Left lobe of liver (tissue), 2 donors: ENCODE data around the gene TMEM266. TPM values are rescaled to one million over a fixed set of nuclear protein-coding genes. Genes with fewer than 3 reads are reported as not detected.

Experiments
- ATAC-seq: fragments of 200-7000 bp; cut with Tn5 transposase; one replicate; pipeline ENCODE4 v1.9.1; 2020; ENCODE audit warnings: mild to moderate bottlenecking, moderate library complexity
- DNase-seq: peaks from one replicate; pipeline ENCODE4 v3.0.0-alpha.2; 2020; ENCODE audit warnings: low spot score
- total RNA-seq: library from RNA; stranded (reverse); gene quantifications from one replicate; pipeline ENCODE4 v1.2.1, GENCODE V29; 2021
- donor health status: DM: no; HTN: no; CAD: no; lungs with moderate emphysema.
- donor health status: DM: no; HTN: yes; CAD: no.

The TMEM266 gene
- total RNA-seq, 1 donor from 2014 or later: not detected

DNA sequence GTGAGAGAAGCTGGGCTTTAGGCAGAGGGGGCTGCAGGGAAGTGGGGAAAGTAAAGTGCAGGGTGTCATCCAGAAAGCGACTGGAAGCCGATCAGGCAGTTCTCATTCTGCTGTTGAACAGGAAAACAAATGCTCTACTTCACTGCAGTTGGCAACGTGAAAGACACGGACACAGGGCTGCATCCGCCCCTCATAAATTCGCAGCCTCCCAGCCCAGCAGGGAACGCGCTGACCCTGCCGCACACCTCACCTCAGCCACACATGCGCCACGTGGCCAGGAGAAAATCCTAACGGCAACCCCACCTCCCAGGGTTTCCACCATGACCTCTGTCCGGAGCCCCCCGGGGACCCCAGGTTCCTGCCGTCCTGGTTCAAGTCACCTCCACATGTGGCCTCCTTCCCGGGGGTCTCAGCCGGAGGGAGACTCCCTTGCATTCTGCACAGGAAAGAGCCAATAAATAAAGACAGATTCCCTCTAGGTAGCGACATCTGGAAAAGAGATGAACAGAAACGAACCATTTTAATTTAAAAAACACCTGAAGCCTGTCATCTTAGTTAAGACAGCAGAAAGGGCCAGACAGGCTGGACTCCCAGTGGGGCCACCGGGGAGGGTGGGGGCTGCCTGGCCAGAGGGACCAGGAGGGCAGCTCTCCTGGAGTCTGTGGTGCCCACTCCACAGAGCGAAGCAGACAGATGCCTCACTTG lies 118.7 kb downstream of the TMEM266 start:
- ATAC-seq (no peak), DNase-seq (no peak)

DNA sequence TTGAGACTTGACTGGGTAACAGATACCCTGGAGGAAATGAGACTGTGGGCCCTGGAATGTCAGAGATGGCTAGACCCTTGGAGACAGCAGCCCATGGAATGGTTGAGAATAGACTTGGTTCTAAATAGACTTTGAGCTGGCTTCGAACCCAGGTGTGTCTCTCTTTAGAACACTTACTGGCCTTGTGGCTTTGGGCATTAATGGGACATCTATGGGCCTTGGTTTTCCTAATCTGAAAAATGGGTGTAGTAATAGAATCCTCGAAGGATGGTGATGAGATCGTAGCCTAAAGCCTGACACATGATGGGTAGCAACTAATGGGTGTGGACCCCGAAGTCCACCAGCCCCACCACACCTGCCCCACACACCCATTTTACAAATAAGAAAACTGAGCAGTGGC lies 119.2 kb downstream of the TMEM266 start:
- ATAC-seq: no peak

DNA sequence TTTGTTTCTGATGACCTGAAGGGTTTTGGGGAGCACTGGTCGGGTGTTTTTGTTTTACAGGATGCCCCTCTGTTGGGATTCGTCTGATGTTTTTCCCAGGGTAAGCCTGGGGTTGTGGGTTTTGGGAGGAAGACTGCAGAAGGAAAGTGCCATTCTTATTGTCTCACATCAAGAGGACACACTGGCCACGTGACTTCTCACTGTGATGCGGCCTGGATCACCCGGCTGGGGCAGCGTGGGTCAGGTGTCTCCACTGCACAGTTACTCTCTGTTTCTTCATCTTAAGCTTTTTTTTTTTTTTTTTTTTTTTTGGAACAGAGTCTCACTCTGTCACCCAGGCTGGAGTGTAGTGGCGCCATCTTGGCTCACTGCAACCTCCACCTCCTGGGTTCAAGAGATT lies 120.5 kb downstream of the TMEM266 start:
- DNase-seq: no peak
- ATAC-seq: no peak

More for the DNA sequence above, 119.2 kb downstream of the TMEM266 start:
- DNase-seq: no peak

DNA sequence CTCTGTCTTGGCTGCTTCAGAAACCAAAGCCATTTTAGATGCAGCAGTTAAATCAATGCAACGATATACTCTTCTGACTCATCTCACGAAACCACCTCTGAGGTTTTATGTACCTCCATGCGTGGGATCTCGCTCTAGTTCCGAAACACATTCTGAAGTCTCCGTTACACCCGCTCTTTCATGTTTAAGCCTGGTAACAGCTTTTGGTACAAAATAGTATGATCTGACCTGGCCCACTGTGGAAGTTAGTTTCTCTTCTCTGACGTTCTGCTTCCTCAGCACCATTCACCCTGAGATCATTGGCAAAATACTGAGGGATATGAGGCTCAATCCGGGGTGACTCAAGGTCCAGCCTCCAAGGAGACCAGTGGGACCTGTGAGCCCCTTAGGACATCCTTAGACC lies 121.9 kb downstream of the TMEM266 start:
- ATAC-seq (no peak), DNase-seq (no peak)

DNA sequence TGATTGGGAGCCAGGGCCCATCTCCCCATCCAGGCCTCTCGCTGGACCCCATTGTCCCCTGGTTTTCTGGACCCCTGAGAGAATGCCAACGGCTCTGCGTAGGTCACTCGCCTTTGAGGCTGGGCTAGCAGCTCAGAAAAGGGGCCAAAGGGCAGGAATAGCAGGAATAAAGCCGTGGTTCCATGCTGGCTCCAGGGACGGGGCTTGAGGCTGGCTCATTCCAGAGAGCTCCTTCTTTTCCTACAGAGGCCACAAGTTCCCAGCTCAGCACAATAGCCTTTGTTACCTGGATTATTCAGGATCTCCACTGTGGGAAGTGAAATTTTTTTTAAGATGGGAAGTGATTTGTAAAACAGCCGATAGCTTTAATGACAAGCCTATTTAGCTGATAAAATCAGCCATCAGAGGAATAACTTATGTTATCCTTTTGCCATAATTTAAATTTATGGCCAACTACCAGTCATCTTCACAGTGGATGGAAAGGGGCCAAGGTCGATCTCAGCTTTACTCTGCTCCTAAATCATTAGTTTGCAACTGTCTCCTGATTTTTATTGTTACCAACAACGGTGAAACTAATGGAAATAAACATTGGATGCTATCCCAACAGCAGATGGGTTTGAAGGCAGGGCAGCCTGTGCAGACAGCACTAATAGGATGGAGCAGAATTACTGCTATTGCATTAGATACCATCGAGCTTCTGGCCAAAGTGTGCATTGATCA lies 124.3 kb downstream of the TMEM266 start:
- no peak for ATAC-seq
- no peak for DNase-seq

DNA sequence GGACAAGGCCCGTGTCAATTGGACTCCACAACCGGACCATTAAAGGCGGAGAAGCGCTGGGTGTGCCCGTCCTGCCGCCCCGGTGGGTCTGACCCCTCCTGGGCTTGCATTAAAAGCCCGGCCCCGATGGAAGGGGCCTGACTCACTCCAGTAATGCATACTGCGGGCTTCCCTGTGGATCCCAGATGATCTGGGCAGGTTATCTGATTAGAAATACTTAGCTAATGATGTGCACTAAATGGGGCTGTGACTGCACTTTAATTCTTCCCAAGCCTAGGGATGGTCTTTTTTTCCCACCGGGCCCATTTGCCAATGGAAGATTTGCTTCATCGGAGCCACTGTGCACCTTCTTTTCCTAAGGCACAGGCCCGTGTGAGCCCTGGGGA lies 124.9 kb downstream of the TMEM266 start:
- ATAC-seq (no peak), DNase-seq (no peak)

DNA sequence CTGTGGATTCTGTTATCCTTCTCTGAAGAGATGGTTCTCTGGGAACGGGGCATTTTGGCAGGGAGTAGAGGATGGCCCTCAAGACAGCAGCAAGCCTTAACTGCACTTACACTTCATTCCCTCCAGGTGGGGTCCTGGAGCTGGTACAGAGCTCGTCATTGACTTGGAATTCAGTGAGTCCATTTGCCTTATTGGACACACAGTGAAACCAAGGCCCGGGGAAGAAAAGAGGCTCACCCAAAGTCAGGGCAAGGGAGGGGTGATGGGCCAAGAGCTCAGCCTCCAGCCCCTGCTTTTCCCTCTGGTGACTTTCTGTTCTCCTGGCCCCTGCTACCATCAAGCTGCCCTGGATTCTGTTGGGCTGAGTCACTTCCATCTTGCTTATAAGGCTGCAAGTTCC lies 125.9 kb downstream of the TMEM266 start:
- ATAC-seq (peak; percentile 81), DNase-seq (no peak)

DNA sequence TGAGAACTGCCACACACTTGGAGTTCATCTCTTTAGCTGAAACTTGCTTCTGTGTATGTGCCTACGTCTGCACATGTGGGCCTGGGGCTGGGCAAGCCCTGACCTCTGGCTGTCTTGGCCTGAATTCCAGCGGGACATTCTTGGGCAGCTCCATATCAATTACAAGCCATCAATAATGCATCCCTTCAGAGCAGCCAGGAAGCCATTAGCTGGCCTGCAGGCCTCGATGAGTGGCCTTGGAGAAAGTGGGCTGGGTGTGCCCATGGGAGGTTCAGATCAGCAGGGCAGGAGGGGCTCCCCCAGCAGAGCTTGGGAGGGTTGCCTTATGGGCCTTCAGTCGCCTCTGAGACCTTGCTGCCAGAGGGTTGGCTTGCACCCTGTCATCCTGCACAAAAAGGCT lies 127.4 kb downstream of the TMEM266 start:
- ATAC-seq (no peak), DNase-seq (no peak)

DNA sequence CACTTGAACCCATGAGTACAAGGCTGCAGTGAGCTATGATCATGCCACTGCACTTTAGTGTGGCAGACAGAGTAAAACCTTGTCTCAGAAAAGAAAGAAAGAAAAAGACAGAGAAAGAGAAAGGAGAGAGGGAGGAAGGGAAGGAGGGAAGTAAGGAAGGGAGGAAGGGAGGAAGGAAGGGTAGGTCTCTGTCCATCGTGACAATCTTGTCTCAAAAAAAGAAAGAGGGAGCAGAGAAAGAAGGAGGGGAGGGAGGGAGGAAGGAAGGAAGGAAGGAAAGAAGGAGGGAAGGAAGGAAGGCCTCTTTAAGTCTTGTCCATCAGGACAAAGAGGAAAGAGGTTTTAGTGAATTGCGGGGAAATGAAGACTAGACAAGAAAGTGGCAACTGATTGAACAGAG lies 129.3 kb downstream of the TMEM266 start:
- no peak for DNase-seq
- ATAC-seq: no peak

DNA sequence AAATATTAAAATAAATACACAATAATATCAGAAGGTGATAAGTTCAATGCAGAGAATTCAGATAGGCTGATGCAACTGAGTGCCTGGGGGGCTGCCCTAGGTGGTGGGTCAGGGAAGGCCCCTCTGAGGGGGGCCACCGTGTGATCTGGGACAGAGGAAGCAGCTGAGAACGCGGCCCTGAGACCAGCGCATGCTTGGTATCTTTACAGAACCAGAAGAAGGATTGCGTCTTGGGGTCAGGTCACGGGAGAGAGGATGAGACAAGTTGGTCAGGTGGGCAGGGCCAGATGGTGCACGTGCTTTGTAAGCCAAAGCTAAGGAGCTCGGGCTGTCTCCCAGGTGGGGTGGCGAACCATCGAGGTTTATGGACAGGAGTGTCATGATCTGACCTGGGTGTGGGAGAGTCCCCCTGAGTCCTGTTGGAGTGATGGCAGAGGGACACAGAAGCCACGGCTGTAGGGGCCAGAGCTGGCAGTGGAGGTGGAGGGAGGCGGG lies 130.3 kb downstream of the TMEM266 start:
- DNase-seq: no peak
- no peak for ATAC-seq

DNA sequence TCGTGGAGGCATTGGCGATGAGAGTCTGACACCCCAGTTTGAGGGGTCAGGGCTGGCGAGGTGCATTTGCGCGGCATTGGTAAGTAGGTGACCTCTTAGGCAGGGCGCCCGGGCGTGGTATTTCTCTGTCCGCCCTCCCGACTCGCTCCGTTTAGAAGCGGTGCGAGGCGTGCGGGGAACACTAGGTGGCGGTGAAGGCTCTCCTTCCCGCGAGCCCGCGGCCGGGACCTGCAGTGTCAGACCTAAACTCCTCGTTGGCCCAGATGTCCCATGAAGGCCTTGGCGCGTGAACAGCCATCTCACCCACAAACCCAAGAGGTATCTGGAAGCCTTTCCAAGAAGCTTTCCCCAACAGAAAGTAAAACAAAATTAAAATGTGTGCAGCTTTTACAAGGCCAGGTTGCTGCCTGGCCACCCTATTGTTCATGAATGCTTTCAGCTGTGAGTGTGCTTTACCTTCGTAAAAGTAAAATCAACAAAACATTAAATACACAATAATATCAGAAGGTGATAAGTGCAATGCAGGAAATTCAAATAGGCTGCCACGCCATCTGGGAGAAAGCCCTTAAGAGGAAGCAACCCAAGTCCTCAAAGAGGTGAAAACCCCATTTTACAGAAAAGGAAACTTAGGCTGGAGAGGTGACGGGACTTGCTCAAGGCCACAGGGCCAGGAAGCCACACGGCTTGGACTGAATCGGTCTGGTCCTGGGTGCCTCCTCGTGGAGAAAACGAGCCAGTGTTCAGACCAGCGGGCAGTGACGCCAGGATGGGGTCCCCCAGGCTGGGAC lies 131.2 kb downstream of the TMEM266 start:
- ATAC-seq (peak; percentile 93), DNase-seq (peak; percentile 83)

DNA sequence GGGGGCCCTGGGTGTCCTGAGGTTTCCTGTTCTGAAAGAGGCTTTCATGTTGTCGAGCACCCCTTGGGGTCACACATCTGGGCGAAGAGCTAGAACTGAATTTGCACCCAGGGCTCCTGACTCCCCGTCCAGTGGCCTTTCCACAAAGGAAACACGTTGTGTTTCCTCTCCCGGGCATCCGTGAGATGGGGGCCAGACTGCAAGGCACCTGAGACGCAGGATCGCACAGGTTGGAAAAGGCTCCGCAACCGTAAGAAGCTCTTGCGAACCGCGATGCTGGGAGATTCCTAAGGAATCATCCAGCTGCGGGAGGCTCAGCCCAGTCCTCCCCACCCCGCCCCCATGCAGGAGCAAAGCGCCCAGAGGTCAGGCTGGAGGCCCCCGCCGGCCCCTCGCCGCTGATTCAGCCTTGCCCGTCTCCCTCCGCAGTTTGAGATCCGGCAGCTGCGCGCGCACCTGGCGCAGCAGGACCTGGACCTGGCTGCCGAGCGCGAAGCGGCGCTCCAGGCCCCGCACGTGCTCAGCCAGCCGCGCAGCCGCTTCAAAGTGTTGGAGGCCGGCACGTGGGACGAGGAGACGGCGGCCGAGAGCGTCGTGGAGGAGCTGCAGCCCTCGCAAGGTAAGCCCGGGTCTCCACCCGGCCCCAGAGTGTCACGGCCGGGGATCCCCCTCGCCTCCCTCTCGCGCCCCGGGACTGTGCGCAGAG lies 131.9 kb downstream of the TMEM266 start:
- ATAC-seq: no peak
- DNase-seq: no peak

DNA sequence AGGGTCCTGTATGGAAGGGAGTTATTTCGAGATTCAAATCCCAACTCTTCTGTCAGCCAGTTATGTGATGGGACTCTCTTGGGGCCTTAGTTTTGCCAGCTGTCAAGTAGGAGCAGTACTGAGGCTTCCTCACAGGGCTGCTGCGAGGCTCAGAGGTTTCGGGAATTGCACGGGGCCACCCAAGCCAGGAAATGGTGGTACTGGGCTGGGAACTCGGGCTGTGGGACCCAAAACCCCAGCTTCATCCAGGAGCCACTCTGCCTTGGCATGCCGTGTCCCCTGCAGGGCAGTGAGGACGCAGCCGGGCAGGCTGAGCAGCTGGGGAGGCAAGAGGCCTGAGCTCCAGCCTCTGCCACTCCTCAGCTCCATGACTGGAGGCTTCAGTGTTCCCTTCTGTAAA lies 132.9 kb downstream of the TMEM266 start:
- no peak for ATAC-seq
- DNase-seq: no peak

DNA sequence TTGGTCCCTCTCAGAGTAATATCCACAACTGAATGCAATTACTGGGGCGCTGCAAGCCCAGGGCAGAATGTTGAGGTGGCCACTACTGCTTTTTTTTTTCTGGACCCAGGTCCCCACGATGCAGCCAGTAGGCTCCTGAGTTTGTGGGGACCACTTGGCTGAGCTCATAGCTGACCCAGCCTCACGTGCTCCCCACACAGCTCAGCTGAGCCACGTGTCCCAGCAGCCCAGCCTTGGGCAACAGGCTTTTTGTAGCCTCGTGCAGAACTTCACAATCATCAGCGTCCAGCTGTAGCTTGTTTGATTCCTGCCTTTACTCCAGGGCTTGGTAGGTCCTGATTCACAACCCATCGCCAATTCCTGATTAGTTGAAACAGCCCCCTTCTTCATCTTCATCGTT lies 134.1 kb downstream of the TMEM266 start:
- DNase-seq: no peak
- ATAC-seq: no peak

DNA sequence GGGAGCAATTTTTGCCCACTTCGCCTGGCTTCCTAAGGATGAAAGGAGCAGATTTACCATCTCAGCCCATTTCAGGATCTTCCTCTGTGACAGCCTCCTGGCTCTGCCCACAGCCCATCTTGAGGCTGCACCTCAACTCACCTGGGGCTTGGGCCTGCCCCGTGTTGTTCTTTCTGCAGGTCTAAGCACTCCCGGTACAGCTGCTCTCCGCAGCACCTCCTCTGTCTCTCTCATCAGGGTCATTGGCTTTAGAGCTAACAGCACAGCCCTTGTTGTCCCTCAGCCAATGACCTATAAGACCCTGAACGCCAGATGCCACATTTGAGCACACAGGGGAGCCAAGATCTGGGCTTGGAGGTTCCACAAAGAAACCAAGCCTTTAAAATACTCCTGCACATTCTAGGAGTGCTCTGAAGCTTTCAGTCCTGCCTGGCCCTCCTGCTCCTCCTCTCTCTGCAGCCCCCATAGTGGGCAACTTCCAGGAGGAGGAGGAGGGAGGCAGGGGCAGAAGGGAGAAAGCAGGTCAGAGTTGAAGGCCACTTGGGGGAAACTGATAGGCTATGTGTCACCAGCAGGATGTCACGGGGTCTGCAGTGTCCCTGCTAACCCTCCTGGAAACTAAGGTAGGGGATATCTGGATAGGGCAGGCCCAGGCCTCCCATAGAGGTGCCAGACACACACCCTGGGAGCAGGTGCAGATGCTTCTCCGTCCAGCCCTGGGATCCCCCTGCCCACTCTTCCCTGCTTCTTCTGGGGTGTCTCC lies 135.9 kb downstream of the TMEM266 start:
- no peak for DNase-seq
- ATAC-seq: no peak

DNA sequence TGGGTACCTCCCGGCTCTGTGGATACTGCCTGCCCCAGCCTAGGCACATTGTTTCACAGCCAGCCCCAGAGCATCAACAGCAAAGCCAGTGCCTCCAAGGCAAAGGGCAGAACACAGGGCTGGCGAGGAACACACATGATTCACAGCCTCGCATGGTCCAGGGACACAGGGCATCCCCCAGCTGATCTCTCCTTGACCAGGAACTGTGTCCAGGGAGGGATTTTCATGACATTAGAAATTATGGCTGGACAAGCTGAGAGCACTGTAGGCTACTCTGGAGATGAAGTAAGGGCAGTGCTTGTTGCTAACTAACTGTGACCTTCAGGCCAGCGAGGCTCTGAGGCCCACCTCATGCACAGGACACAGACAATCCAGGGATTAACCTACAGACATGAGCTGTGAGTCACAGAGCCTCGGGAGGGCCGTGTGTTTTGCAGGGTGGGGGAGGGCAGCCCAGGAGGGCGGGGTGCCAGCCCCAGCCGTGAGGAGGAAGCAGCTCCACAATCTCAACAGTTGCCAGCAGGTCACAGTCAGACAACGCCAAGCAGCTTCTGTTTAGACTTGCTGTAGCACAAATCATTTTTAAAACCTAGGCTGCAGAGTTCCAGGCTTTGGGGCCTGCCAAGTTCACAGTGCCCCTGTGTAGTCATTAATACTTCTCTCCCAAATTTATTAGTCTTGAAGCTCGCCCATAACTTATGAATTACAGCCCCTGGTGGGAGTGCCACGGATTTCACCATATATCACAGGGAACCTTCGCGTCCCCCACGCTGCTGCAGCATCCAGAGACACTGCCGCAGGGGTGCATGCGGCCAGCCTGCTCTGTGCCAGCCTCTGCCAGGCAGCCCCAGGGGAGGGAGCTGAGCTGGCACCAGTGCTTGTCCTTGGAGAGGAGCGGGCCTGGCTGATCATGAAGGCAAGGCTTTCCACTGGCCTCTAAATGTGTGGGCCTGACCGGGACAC lies 136.8 kb downstream of the TMEM266 start:
- DNase-seq (no peak), ATAC-seq (peak; percentile 31)

DNA sequence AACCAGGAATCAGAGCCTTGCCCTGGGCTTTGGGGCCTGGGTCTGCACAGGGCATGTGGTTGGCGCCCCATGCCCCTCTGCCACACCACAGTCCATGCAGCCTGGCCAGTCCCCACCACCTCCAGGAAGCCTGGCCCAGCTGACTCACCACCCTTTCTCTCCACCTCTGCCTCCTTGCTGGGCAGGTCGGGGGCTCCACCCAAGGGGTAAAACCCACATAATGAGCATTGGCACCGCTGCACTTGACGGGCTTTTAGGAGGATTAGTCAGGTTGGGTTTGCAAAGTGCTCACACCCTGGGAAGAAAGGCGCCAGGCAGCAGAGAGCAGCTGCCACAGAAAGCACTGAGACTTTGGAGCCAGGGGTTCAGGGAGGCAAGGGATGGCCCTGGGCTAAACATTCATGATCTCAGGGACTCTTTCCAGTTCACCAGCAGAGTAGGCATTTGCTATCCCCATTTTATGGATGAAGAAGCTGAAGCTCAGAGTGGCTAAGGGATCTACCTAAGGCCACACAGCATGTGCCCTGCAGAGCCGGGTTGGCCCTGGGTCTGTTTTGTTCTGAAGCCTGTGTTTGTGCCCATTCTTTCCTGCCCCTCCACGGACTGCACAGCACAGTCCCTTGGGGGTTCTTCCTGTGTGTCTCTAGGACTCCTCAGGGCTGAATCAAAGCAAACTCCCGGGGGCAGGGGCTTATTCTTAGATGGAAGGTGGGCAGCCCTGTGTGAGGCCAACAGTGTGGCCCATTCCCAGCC lies 138.1 kb downstream of the TMEM266 start:
- DNase-seq (no peak), ATAC-seq (no peak)

DNA sequence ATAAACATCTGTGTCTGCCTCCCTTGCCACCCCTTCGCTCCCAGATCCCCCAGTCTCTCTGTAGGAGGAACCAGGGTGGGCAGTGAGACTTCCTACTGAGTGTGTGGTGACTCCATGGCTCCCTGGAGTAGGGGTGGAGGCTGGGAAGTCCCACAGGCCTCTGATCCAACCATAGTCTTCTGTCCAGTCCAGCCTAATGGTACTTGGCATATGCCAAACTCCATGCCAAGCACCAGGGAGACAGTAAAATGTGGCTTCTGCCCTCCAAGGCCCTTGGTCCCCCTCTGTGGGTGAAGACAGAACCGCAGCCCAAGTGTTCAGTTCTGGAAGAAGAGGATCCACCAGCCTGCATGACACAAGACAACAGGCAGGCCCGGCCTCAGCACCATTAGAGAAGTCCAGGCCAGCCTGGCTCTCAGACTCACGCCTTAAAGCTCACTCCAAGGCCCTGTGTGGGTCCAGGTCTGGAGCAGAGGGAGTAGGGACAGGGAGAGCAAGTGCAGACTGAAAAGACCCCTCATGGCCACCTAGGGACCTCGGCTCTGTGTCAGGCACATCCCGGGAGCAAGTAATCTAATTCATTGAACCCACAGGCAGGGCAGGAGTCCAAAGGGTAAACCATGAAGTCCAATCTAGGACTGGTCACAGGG lies 138.8 kb downstream of the TMEM266 start:
- peak; percentile 8 for ATAC-seq
- DNase-seq: no peak
